NCI-H1436 treated with DMSO at 0.1 percent for 48 hours (cell line): ENCODE measurements around the gene LDB3.

Experiments
- DNase-seq: peaks from one replicate; lab custom pipeline; 2025; lab: John Stamatoyannopoulos, UW

LDB3 gene

GRCh38 chr10:86664341-86665217 lies 3.7 kb upstream of the LDB3 start:
- DNase-seq, result no peak

- no peak for DNase-seq
Observed at GRCh38 chr10:86665218-86665607, 3.1 kb upstream of the LDB3 start.

GRCh38 chr10:86665868-86666267 lies 2.4 kb upstream of the LDB3 start:
- no peak for DNase-seq

- DNase-seq, result no peak
Observed at GRCh38 chr10:86666538-86666937, 1.8 kb upstream of the LDB3 start.

GRCh38 chr10:86667421-86668181 lies 710 bp upstream of the LDB3 start:
- DNase-seq, result no peak

GRCh38 chr10:86670290-86670811 lies 2.0 kb downstream of the LDB3 start:
- DNase-seq, result no peak

- DNase-seq, result no peak
Observed at GRCh38 chr10:86670876-86671275, 2.6 kb downstream of the LDB3 start.

GRCh38 chr10:86671419-86671818 lies 3.1 kb downstream of the LDB3 start:
- DNase-seq, result no peak

- DNase-seq, result no peak
Observed at GRCh38 chr10:86671985-86672710, 3.8 kb downstream of the LDB3 start.

GRCh38 chr10:86673216-86673826 lies 5.0 kb downstream of the LDB3 start:
- no peak for DNase-seq

- no peak for DNase-seq
Observed at GRCh38 chr10:86673827-86674581, 5.7 kb downstream of the LDB3 start.

GRCh38 chr10:86674912-86675311 lies 6.6 kb downstream of the LDB3 start:
- DNase-seq, result no peak

GRCh38 chr10:86677374-86677773 lies 9.1 kb downstream of the LDB3 start:
- no peak for DNase-seq

GRCh38 chr10:86678999-86679792 lies 10.9 kb downstream of the LDB3 start:
- no peak for DNase-seq

GRCh38 chr10:86681047-86681446 lies 12.7 kb downstream of the LDB3 start:
- no peak for DNase-seq

GRCh38 chr10:86681722-86682386 lies 13.5 kb downstream of the LDB3 start:
- no peak for DNase-seq

GRCh38 chr10:86682675-86683074 lies 14.4 kb downstream of the LDB3 start:
- DNase-seq, result no peak

GRCh38 chr10:86684331-86685097 lies 16.2 kb downstream of the LDB3 start:
- no peak for DNase-seq

- no peak for DNase-seq
Observed at GRCh38 chr10:86685416-86685815, 17.1 kb downstream of the LDB3 start.
